Esophagus mucosa (tissue), 1 donor: ENCODE results near the gene ARL16. TPM values are rescaled to one million over a fixed set of nuclear protein-coding genes. Genes with fewer than 3 reads are reported as not detected.

Experiments used
- ATAC-seq: fragments of 200-7000 bp; cut with Tn5 transposase; one replicate; pipeline ENCODE4 v1.9.1; 2020
- total RNA-seq: library from RNA; stranded (reverse); gene quantifications from one replicate; pipeline ENCODE4 v1.2.4, GENCODE V29; 2023
- donor health status: DM: yes; HTN: yes; CAD: no.

ARL16 gene
- total RNA-seq: 24.3 TPM

- ATAC-seq: peak; percentile 94
Observed at GRCh38 chr17:81683584-81684441, at the start of gene ARL16, which contains the start of gene HGS. Gene ARL16 (minus strand): TSS chr17:81683797. CDS start chr17:81683753, 44 bp downstream. Gene HGS (plus strand): TSS chr17:81684011. CDS start chr17:81684067, 56 bp downstream.

GRCh38 chr17:81727324-81728031, 43.9 kb upstream of the ARL16 start:
- peak; percentile 38 for ATAC-seq

DNA sequence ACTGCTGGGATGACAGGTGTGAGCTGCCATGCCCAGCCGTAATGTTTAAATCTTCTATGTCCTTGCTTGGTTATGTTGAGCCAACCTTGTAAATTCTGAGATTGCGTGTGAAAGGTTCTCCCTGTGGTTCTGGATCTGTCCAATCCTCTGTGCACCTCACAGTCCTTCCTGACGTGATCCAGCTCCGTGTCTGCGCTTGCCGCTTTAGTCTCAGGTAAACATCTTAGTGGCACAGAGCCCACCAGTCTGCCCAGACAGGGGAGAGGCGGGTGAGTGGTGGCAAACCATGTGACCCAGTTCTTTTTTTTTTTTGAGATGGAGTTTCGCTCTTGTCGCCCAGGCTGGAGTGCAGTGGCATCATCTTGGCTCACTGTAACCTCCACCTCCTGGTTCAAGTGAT, 42.4 kb upstream of the ARL16 start:
- peak; percentile 62 for ATAC-seq

DNA sequence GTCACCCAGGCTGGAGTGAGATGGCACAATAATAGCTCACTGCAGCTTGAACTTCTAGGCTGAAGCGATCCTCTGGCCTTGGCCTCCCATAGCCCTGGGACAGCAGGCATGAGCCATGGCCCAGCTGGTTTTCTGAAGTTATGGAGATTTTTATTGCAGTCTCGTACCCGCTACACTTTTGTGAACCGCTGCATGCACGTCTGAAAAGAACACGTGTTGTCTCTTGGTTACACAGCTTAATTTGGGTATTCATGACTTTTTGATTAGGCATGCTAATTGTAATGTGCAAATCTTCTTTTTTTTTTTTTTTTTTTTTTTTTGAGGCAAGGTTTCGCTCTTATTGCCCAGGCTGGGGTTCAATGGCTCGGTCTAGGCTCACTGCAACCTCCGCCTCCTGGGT, 41.8 kb upstream of the ARL16 start:
- no peak for ATAC-seq

GRCh38 chr17:81723651-81724209, 40.1 kb upstream of the ARL16 start:
- peak; percentile 53 for ATAC-seq

GRCh38 chr17:81722184-81723120, 38.9 kb upstream of the ARL16 start:
- peak; percentile 93 for ATAC-seq

GRCh38 chr17:81720267-81721071, 36.9 kb upstream of the ARL16 start:
- no peak for ATAC-seq

GRCh38 chr17:81719410-81720266, 36.0 kb upstream of the ARL16 start:
- no peak for ATAC-seq

GRCh38 chr17:81717766-81718089, 34.1 kb upstream of the ARL16 start:
- no peak for ATAC-seq

- ATAC-seq: no peak
Observed at GRCh38 chr17:81717049-81717765, 33.6 kb upstream of the ARL16 start.

DNA sequence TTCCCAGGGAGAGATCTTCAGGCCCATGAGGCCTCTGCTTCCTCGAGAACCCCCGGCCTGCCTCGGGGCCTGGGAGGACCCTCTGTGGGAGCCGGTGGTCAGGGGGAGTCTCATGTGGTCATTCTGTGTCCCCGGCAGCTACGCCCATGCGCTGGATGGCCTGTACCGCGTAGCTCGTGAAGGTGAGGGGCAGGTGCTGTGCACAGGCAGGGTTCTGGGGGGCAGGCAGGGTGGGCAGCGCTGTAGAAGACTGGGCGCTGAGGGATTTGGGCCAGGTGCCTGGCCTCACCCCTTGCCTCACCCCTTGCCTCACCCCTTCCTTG, 33.0 kb upstream of the ARL16 start:
- no peak for ATAC-seq

DNA sequence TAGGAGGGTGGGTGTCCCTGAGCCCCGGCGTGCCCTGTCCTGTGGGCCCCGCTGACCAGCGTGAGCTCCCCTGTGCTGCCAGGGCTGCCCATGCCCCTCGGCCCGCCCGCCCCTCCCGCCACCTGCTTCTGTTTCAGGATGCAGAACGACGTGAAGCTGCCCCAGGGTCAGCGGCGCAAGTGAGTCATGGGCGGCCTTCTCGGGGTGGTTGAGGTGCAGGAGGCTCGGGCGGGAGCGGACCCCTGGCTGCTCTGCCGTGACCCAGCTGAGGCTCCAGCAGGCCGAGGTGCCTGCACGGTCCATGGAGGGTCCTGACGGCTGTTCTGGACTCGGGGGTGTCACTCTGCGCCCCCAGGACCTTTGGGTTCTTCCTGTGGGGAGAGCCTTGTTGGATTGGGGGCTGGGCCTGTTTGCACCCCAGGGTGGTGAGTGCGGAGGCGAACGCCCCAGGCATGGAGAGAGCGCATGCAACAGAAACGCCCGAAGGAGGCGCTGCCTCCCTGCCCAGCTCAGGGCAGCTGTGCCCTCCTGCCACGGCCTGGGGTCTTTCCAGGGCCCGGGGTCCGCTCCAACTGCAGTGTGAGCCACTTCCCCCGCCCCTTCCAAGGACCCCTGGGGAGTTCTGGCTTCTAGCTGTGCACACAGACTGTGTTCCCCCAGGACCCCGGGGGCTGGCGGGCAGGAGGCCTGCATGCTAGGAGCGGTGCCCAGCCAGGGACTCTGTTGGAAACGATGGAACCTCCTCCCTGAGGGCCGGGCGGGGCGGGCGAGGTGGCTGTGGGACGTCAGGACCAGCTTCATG, 32.5 kb upstream of the ARL16 start:
- ATAC-seq: no peak

GRCh38 chr17:81715107-81715871, 31.7 kb upstream of the ARL16 start:
- no peak for ATAC-seq

- no peak for ATAC-seq
Observed at GRCh38 chr17:81714412-81715106, 31.0 kb upstream of the ARL16 start.

GRCh38 chr17:81713556-81714411, 30.2 kb upstream of the ARL16 start:
- no peak for ATAC-seq

DNA sequence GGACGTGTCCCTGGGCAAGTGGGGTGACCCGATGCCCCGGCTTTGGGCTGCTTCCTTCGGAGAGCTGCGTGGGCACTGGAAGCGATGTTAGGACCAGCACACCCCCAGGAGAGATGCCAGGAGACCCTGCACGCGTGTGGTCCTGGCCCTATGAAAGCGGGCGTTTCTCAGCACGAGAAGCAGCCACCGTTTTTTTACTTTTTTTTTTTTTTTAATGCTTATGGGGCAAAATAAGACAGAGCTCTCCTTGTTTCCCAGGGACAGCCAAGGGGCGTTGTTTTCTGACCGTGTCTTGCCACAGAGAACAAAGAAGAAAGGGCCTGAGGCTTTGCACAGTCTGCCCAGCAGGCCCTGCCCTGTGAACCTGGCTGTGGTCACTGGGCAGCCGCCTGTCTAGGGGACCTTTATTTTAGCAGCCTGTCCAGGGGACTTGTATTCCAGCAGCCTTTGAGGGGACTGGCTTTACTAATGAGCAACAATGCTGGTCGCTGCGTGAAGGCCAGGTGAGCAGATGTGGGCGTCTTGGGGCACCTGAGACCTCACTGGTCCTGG, 29.5 kb upstream of the ARL16 start:
- no peak for ATAC-seq
